T-helper 2 cell treated with Interferon-gamma antibody and Interleukin-4, amounts not matched to agents 100 ng/mL and 5 ng/mL, for 36 hours (primary cell): Measurements from ENCODE around the gene FDPS. TPM values are rescaled to one million over a fixed set of nuclear protein-coding genes. Genes with fewer than 3 reads are reported as not detected.

ENCODE experiments used
- intact Hi-C: fragments of 100-400 bp; cut with micrococcal nuclease; formaldehyde crosslinking; loops from one replicate; pipeline ENCODE4 v1.15.1; 2023
- total RNA-seq: library from RNA; stranded (reverse); gene quantifications from 2 replicates; pipeline ENCODE4 v1.2.3, GENCODE V29; 2022

The FDPS gene
- total RNA-seq, 1 donor from 2014 or later = 210 TPM

DNA sequence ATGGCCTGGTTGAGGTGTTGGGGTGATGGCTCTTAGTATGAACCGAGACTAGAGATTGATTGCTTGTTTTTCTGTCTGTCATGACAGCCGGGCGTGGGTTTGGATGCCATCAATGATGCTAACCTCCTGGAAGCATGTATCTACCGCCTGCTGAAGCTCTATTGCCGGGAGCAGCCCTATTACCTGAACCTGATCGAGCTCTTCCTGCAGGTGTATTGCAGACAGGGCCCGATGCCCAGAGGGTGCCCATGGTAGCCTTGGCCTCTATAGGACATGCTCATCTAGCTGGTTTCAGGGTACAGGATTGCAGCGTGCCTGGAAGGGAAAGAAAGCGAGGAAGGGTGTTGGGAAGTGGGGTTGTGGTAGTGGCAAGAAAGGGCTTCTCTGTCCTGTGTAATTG is 9.4 kb downstream of the FDPS start:
- intact Hi-C loops = no loop called here

DNA sequence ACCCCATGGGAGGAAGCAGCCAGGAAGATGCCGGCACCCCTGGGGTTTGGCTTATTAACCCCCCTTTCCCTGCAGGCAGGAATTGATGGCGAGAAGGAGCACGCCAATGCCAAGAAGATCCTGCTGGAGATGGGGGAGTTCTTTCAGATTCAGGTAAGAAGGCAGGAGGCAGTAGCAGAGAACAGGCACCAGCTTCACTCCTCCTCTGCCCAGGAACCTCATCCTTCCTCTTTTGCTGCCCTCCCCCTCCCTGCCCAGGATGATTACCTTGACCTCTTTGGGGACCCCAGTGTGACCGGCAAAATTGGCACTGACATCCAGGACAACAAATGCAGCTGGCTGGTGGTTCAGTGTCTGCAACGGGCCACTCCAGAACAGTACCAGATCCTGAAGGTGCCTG is 10.9 kb downstream of the FDPS start:
- intact Hi-C loops = no loop called here

DNA sequence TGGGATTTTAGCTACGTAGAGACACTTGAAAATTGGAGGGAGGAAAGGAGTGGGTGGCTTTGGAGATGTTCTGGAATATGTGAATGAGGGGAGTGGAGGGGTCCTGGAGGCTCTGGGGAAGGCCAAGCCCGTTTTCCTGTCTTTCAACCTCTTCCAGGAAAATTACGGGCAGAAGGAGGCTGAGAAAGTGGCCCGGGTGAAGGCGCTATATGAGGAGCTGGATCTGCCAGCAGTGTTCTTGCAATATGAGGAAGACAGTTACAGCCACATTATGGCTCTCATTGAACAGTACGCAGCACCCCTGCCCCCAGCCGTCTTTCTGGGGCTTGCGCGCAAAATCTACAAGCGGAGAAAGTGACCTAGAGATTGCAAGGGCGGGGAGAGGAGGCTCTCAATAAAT is 11.6 kb downstream of the FDPS start:
- intact Hi-C loops = loop anchor here (5.0 to 10.0 kb wide), 3 partner anchors 195 to 655 kb away; partner anchors contain the start of genes ARHGEF2, DAP3 and YY1AP1

DNA sequence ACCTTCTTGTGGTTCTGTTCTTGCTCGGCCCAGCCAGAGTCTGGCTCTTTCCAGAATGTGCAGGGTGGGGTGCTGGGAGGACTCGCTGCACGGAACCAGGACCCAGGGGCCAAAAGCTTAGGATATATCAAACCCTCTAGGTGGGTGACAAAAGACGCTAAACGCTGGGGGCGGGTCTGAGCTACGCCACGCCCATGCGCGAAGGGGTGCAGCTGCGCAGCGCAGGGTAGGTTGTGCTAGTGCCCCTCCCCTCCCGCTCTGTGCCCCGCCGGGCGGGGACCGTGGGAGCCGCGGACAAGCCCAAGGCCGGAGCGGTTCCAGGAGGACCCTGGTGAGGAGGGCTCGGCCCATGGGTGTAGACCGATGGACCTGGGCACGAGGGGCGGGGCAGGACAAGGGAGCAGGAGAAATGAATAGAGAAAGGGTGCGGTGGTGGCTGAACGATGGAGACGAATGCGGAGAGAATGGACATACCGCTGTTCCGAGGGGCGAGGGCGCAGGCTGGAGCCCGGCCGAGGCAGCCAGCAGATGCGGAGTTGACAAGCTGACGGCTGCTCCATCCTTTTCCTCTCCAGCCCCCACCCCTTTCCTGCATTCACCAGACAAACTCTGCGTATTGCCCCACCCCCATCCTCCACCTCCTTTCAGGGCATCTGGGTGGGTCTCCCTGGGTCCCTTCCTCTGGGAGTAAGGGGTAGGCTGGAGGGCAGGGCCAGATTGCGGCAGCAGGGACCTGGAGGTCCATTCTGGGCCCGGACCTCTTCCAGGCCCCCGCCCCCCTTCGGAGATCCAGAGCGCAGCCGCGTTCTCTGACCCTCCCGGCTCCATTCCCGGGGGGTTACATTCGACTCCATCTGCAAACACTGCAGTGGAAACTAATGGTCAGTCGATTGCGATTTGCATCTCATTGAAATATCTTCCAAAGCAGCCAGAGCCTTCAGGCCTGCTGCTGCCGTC is 12.3 kb downstream of the FDPS start, which contains the start of gene RUSC1:
TSS of gene RUSC1 (plus strand) at position 234 of the 957 bp plus-strand sequence. CDS start 880 bp downstream, outside the sequence.
- intact Hi-C loops = loop anchor here (5.0 to 10.0 kb wide), 3 partner anchors 194 to 654 kb away; partner anchors contain the start of genes ARHGEF2, DAP3 and YY1AP1

DNA sequence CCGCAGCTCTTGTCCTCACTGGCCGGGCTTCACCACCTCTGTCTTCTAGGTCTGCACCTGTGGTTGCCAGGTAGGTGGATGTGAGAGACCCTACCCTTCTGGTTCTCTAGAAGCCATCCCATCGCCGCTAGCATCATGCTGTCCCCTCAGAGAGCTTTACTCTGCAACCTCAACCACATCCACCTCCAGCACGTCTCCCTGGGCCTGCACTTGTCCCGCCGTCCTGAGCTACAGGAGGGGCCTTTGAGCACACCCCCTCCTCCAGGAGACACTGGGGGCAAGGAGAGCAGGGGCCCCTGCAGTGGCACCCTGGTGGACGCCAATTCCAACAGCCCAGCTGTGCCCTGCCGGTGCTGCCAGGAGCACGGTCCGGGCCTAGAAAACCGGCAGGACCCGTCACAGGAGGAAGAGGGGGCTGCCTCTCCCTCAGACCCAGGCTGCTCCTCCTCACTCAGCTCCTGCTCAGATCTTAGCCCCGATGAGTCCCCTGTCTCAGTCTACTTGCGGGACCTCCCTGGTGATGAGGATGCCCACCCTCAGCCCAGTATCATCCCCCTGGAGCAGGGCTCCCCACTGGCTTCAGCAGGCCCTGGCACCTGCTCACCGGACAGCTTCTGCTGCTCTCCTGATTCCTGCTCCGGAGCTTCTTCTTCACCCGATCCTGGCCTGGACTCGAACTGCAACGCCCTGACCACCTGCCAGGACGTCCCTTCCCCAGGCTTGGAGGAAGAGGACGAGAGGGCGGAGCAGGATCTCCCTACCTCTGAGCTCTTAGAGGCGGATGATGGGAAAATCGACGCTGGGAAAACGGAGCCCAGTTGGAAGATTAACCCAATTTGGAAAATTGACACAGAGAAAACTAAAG is 13.2 kb downstream of the FDPS start:
- intact Hi-C loops = loop anchor here (2.0 to 10.0 kb wide), 4 partner anchors 193 to 653 kb away; partner anchors contain the start of genes ARHGEF2, ASH1L, DAP3 and YY1AP1

DNA sequence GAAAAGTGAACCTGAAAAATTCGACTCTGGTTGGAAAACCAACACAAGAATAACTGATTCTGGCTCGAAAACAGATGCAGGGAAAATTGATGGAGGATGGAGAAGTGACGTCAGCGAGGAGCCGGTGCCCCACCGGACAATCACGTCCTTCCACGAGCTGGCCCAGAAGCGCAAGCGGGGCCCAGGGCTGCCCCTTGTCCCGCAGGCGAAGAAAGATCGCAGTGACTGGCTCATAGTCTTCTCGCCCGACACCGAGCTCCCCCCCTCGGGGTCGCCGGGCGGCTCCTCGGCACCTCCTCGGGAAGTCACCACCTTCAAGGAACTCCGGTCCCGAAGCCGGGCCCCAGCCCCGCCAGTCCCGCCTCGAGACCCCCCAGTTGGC is 13.9 kb downstream of the FDPS start:
- intact Hi-C loops = loop anchor here (2.0 to 10.0 kb wide), 4 partner anchors 192 to 652 kb away; partner anchors contain the start of genes ARHGEF2, ASH1L, DAP3 and YY1AP1

DNA sequence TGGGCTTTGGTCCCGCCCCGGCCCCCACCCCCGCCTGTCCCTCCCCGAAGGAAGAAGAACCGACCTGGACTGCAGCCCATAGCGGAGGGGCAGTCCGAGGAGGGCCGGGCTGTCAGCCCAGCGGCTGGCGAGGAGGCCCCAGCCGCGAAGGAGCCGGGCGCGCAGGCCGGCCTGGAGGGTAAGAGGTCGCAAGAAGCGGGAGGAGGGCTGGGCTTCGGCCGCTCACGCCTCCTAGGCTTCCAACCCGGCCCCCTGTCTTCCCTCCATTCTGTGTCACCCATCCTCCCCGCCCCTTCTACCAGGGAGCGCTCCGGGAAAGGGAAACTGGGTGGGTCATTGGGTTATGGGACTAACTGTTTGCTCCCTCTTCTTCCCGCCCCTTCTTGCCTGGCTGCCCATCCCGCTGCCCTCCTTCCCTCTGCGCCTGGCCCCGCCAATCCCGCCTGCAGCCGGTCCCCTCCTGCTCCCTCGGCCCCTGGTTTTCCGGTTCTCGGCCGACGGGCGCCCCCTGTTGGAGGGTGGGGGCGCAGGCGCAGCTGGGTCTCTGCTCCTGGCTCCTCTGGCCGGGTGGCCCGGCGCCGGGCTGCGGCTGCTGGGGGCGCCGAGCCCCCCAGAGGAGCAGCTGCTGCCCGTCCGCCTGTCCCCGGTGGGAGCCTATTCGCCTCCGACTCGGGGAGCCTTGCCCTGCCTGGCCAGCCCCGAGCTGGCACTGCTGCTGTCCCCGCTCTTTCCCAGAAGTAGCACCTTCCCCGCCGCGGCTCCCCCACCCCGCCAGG is 14.5 kb downstream of the FDPS start:
- intact Hi-C loops = loop anchor here (1.0 to 10.0 kb wide), 9 partner anchors 15 to 652 kb away; partner anchors contain the start of genes ARHGEF2, ASH1L, CLK2 and DAP3

DNA sequence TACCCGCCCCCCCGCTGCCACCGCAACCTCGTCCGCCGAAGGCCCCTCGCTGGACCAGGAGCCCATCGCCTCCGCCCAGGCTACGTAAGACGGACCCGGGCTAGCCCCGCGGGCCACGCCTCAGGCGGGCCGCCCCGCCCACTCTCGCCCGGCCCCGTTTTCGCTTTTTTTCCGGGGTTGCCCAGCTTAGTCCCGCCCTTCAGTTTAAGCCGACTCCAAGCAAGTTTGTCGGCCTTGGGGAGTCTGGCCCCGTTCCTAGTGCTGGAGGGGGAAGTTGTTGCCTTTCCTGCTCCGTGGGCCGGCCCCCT is 15.0 kb downstream of the FDPS start:
- intact Hi-C loops = loop anchor here (1.0 to 10.0 kb wide), 9 partner anchors 15 to 651 kb away; partner anchors contain the start of genes ARHGEF2, ASH1L, CLK2 and DAP3

DNA sequence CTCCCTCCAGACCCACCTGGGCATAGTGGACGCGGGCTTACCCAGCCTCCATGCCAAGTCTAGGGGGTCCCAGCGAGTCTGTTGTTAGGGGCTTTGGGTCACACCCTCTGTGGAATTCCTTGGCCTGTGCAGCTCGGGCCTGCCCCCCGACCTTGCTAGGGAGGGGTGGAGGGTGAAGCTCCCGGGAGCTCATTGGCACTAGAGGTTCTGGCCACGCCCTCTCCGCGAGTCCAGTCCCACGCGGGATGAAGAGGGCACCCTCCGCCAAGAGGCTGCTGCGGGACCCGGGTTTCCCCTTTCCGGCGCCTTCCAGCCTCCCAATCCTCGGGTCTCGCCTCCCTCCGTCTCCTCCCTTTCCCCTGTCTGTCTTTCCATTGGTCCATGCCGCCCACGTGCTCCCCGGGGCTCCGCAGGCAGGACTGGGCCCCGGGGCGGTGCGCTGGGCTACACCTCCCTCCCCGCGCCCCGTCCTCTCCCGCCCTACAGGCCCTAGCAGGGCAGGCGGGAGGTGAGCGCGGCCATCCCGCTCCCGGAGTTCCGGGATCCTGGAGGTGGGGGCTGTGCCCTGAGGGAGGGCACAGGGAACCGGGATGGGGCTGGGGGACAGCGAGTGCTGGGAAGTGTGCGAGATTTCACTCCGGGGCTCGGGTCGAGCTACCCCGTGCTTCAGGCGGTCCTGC is 15.5 kb downstream of the FDPS start:
- intact Hi-C loops = loop anchor here (5.0 to 10.0 kb wide), 3 partner anchors 191 to 651 kb away; partner anchors contain the start of genes ARHGEF2, DAP3 and YY1AP1

DNA sequence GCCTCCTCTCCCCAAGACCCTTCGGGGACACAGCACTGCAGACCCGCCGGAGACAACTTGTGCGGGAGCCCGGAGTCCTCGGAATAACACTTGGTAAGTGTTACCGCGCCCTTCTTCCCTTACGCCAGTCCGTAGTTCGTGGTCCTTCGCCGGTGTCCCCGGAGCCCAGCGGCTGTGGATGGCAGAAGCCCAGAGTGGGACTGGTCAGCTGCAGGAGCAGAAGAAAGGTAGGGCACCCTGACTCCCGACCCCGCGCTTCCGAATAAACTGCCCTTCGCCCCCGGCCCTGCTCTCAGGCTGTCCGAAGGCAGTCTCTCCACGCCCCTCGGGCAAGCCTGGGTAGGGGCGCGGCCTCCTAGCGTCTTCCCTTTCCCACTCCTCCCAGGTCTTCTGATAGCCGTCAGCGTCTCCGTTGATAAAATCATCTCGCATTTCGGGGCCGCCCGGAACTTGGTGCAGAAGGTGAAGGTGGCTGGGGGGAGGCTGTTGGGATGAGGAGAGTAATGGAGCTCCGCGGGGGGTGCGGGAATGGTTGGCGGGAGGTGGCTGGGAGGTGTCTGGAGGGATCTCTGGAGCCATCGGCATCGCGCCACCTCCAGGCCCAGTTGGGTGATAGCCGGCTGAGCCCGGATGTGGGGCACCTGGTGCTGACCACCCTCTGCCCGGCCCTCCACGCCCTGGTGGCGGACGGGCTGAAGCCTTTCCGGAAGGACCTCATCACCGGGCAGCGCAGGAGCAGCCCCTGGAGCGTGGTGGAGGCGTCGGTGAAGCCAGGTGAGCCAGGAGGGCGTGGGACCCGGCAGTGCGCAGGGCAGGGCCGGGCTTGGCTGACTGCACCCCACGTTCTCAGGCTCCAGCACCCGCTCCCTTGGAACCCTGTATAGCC is 16.3 kb downstream of the FDPS start:
- intact Hi-C loops = loop anchor here (5.0 to 10.0 kb wide), 3 partner anchors 190 to 650 kb away; partner anchors contain the start of genes ARHGEF2, DAP3 and YY1AP1

DNA sequence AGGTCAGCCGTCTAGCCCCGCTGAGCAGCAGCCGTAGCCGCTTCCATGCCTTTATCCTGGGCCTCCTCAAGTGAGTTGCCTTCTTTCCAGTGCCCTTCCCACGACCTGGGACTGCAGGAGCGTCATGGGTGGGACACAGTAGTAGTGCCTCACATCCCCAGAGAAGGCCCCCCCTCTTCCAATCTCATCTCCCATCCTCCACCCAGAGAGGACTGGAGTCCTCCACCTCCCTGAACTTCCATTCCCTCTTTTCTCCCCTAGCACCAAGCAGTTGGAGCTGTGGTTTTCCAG is 16.9 kb downstream of the FDPS start:
- intact Hi-C loops = loop anchor here (10.0 kb wide), 2 partner anchors 189 to 649 kb away; partner anchors contain the start of gene ARHGEF2

DNA sequence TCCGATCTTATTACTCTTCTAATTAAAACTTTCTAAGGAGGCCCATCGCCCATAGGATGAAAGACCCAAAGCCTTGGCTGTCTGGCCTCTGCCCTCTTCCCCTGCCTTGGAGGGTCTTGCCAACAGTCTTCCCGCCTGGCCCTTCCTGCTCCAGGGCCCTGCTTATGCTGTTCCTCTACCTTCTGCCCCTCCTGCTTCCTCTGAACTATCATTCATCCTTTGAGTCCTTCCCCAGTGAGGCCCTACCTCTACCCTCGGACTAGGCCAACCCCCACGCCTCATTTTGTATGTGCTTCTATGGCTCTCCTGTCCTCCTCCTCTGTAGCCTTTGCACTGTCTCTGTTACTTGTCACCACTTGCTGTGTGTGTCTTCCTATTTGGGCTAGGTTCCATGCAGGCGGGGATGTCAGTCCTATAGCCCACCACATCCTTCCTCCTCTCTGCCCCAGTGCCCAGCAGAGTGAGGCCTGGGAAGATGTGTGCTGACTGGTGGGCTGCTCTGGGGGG is 17.4 kb downstream of the FDPS start:
- intact Hi-C loops = loop anchor here (10.0 kb wide), 2 partner anchors 189 to 649 kb away; partner anchors contain the start of gene ARHGEF2

DNA sequence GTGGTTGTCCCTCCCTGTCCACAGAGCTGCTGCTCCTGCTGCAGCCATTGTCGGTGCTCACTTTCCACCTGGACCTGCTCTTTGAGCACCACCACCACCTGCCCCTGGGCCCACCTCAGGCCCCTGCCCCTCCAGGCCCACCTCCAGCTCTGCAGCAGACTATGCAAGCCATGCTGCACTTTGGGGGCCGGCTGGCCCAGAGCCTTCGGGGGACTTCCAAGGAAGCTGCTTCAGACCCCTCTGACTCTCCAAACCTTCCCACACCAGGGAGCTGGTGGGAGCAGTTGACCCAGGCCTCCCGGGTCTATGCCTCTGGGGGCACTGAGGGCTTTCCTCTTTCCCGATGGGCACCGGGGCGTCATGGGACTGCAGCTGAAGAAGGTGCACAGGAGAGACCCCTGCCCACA is 18.0 kb downstream of the FDPS start:
- intact Hi-C loops = loop anchor here (10.0 kb wide), 2 partner anchors 188 to 648 kb away; partner anchors contain the start of gene ARHGEF2

DNA sequence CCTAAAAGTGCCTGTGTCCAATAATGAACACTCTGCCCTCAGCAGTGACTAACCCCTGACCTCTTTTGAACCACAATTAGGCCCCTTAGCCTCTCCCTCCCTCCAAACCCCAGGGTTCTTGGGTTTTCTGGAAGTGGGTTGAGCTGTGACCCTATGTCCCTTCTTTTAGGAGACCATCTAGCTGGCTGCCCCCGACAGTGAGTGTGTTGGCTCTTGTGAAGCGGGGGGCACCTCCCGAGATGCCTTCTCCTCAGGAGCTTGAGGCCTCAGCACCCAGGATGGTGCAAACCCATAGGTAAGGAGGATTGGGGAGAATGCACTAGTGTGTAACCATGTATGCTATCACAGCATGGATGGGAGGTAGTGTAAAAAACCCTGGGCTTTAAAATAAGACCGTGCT is 19.3 kb downstream of the FDPS start:
- intact Hi-C loops = loop anchor here (10.0 kb wide), 2 partner anchors 187 to 647 kb away; partner anchors contain the start of gene ARHGEF2

DNA sequence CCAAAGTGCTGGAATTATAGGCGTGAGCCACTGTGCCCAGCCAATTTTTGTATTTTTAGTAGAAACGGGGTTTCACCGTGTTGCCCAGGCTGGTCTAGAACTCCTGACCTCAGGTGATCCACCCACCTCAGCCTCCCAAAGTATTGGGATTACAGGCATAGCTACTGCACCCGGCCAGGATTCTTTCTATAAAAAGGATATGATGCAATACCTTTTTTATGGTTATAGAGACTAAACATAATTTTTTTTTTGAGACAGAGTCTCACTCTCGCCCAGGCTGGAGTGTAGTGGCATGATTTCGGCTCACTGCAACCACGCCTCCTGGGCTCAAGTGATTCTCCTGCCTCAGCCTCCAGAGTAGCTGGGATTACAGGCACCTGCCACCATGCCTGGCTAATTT is 20.2 kb downstream of the FDPS start:
- intact Hi-C loops = loop anchor here (10.0 kb wide), 2 partner anchors 186 to 646 kb away; partner anchors contain the start of gene ARHGEF2

DNA sequence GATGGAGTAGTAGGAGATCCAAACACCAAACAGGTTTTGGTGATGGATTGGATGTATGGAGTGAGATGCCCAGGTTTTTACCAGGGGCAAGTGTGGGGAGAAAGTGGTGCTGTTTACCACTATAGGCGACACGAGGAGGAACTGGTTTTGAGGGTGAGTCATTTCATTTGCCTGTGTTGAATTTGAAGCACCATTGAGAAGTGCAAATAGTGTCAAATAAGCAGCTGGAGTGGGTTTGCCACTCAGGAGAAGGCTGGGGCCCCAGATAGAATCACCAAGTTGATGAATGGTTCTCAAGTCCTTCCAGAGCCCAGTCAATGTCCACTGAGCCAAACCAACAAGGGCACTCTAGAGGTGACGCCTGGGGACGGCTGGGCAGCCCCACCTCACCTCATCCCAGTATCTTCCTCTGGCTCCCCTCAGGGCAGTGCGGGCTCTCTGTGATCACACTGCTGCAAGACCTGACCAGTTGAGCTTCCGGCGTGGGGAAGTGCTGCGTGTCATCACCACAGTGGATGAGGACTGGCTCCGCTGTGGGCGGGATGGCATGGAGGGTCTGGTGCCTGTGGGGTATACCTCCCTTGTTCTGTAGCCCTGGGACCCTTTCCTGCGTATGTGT is 21.4 kb downstream of the FDPS start:
- intact Hi-C loops = loop anchor here (10.0 kb wide), 2 partner anchors 185 to 645 kb away; partner anchors contain the start of gene ARHGEF2

DNA sequence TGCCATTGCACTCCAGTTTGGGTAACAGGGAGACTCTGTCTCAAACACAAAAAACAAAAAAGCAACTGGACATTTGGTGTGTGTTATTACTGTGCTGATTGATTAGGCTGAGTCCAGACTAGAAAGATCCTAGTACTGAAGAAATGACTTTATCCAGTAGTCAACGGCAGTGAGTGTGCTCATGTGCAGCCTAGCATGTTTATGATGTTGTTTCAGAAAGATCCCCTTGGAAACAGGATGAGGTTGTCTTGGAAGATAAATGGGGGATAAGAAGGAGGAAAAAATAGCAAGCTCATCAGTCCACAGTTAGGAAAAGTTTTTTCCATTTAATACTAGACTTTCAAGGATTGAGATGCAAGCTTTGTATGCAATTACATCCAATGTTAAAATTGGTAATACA is 26.3 kb downstream of the FDPS start:
- intact Hi-C loops = no loop called here
